ENCODE data around the gene NT5C2.
"Not testable (repeated sequence)": the region's sequence is repeated elsewhere in the genome, so short reads cannot be mapped to it uniquely, and the experiment has no call there.

NT5C2 gene

GRCh38 chr10:103192089-103192450 is 1.0 kb downstream of the NT5C2 start:
- Histone ChIP-seq H3K9me3 (ENCODE audit: severe bottlenecking) (no peaks in the 10 kb centered on the region), H3K4me3 (ENCODE audit: severe bottlenecking) (peak overlapping the region; percentile 88), H3K27me3 (ENCODE audit: insufficient read depth, poor library complexity, severe bottlenecking) (no peaks in the 10 kb centered on the region), H3K27ac (ENCODE audit: poor library complexity, severe bottlenecking) (peak overlapping the region; percentile 72), H3K36me3 (ENCODE audit: low read depth) (peaks cover 28% of the 10 kb centered on the region), H3K4me1 (ENCODE audit: insufficient read depth, poor library complexity, severe bottlenecking) (peaks cover 17% of the 10 kb centered on the region)
- TF ChIP-seq CTCF (IDR thresholded peaks at IDR 0.05; ENCODE audit: poor library complexity, severe bottlenecking) = no peak
- ATAC-seq (ENCODE audit: low read depth) (peak; percentile 24; the same call in 1 of the 3 replicates), DNase-seq (ENCODE audit: low spot score) (no peak)

- not testable (repeated sequence) for H3K27me3 ChIP-seq (ENCODE audit: insufficient read depth, poor library complexity, severe bottlenecking); ATAC-seq (ENCODE audit: low read depth); H3K27ac ChIP-seq (ENCODE audit: poor library complexity, severe bottlenecking); DNase-seq (ENCODE audit: low spot score); H3K4me3 ChIP-seq (ENCODE audit: severe bottlenecking); H3K9me3 ChIP-seq (ENCODE audit: severe bottlenecking)
- peaks cover 15% of the 10 kb centered on the region for H3K4me1 ChIP-seq (ENCODE audit: insufficient read depth, poor library complexity, severe bottlenecking)
- peaks cover 31% of the 10 kb centered on the region for H3K36me3 ChIP-seq (ENCODE audit: low read depth)
Measured at GRCh38 chr10:103191198-103191597, 1.9 kb downstream of the NT5C2 start.

GRCh38 chr10:103188853-103189252 is 4.2 kb downstream of the NT5C2 start:
- DNase-seq (ENCODE audit: low spot score) (no peak), ATAC-seq (ENCODE audit: low read depth) (no peak)
- no peak overlapping the region for H3K27ac ChIP-seq (ENCODE audit: poor library complexity, severe bottlenecking)
- no peaks in the 10 kb centered on the region for H3K27me3 ChIP-seq (ENCODE audit: insufficient read depth, poor library complexity, severe bottlenecking)
- peaks cover 43% of the 10 kb centered on the region for H3K36me3 ChIP-seq (ENCODE audit: low read depth)
- H3K9me3 ChIP-seq (ENCODE audit: severe bottlenecking) = no peaks in the 10 kb centered on the region
- no peak for TF ChIP-seq CTCF (IDR thresholded peaks at IDR 0.05; ENCODE audit: poor library complexity, severe bottlenecking)
- peaks cover 31% of the 10 kb centered on the region for H3K4me1 ChIP-seq (ENCODE audit: insufficient read depth, poor library complexity, severe bottlenecking)
- H3K4me3 ChIP-seq (ENCODE audit: severe bottlenecking) = no peak overlapping the region

GRCh38 chr10:103186128-103186527 is 6.9 kb downstream of the NT5C2 start:
- Histone ChIP-seq H3K4me1 (ENCODE audit: insufficient read depth, poor library complexity, severe bottlenecking) (peaks cover 27% of the 10 kb centered on the region), H3K36me3 (ENCODE audit: low read depth) (peaks cover 51% of the 10 kb centered on the region)

GRCh38 chr10:103184615-103185014 is 8.5 kb downstream of the NT5C2 start:
- H3K27me3 ChIP-seq (ENCODE audit: insufficient read depth, poor library complexity, severe bottlenecking) = no peaks in the 10 kb centered on the region
- TF ChIP-seq CTCF (IDR thresholded peaks at IDR 0.05; ENCODE audit: poor library complexity, severe bottlenecking) = no peak
- peaks cover 57% of the 10 kb centered on the region for H3K36me3 ChIP-seq (ENCODE audit: low read depth)
- no peak overlapping the region for H3K4me3 ChIP-seq (ENCODE audit: severe bottlenecking)
- H3K27ac ChIP-seq (ENCODE audit: poor library complexity, severe bottlenecking) = peak overlapping the region; percentile 26
- H3K4me1 ChIP-seq (ENCODE audit: insufficient read depth, poor library complexity, severe bottlenecking) = peaks cover 20% of the 10 kb centered on the region
- DNase-seq (ENCODE audit: low spot score) (no peak), ATAC-seq (ENCODE audit: low read depth) (peak; percentile 40; the same call in 1 of the 3 replicates)
- H3K9me3 ChIP-seq (ENCODE audit: severe bottlenecking) = no peaks in the 10 kb centered on the region

More at GRCh38 chr10:103186128-103186527, 6.9 kb downstream of the NT5C2 start:
- Histone ChIP-seq H3K27ac (ENCODE audit: poor library complexity, severe bottlenecking) (no peak overlapping the region), H3K9me3 (ENCODE audit: severe bottlenecking) (no peaks in the 10 kb centered on the region), H3K4me3 (ENCODE audit: severe bottlenecking) (no peak overlapping the region), H3K27me3 (ENCODE audit: insufficient read depth, poor library complexity, severe bottlenecking) (no peaks in the 10 kb centered on the region)
- no peak for DNase-seq (ENCODE audit: low spot score)
- no peak for TF ChIP-seq CTCF (IDR thresholded peaks at IDR 0.05; ENCODE audit: poor library complexity, severe bottlenecking)
- ATAC-seq (ENCODE audit: low read depth) = no peak; the same call in 2 of the 3 replicates

- peaks cover 20% of the 10 kb centered on the region for H3K4me1 ChIP-seq (ENCODE audit: insufficient read depth, poor library complexity, severe bottlenecking)
- ATAC-seq (ENCODE audit: low read depth); DNase-seq (ENCODE audit: low spot score); H3K9me3 ChIP-seq (ENCODE audit: severe bottlenecking); H3K27me3 ChIP-seq (ENCODE audit: insufficient read depth, poor library complexity, severe bottlenecking); H3K4me3 ChIP-seq (ENCODE audit: severe bottlenecking): not testable (repeated sequence)
- peak overlapping the region; percentile 26 for H3K27ac ChIP-seq (ENCODE audit: poor library complexity, severe bottlenecking)
- H3K36me3 ChIP-seq (ENCODE audit: low read depth) = peaks cover 62% of the 10 kb centered on the region
Measured at GRCh38 chr10:103183991-103184451, 9.1 kb downstream of the NT5C2 start.
